ENCODE data around the gene SMIM23. TPM values are rescaled to one million over a fixed set of nuclear protein-coding genes. Genes with fewer than 3 reads are reported as not detected.

SMIM23 gene
- total RNA-seq, 4 donors from 2014 or later: not detected

- H3K27me3 ChIP-seq: no peaks in the 10 kb centered on the region
- H3K4me1 ChIP-seq: no peaks in the 10 kb centered on the region
- no peaks in the 10 kb centered on the region for H3K36me3 ChIP-seq
- no peak for DNase-seq
- H3K27ac ChIP-seq: no peak overlapping the region
- TF ChIP-seq POLR2A (IDR thresholded peaks at IDR 0.05) (no peak), CTCF (IDR thresholded peaks at IDR 0.05) (no peak)
- no peak overlapping the region for H3K4me3 ChIP-seq
- intact Hi-C loops (cut with DNase I; ENCODE audit: low total_unique reads): no loop called here
- no peaks in the 10 kb centered on the region for H3K9me3 ChIP-seq
Measured at GRCh38 chr5:171798418-171798817, 12.8 kb downstream of the SMIM23 start.

GRCh38 chr5:171801839-171802238 is 16.2 kb downstream of the SMIM23 start:
- no peak for TF ChIP-seq CTCF (IDR thresholded peaks at IDR 0.05)
- no peak for TF ChIP-seq POLR2A (IDR thresholded peaks at IDR 0.05)
- Histone ChIP-seq H3K36me3 (no peaks in the 10 kb centered on the region), H3K4me1 (no peaks in the 10 kb centered on the region), H3K9me3 (no peaks in the 10 kb centered on the region), H3K4me3 (no peak overlapping the region), H3K27me3 (no peaks in the 10 kb centered on the region), H3K27ac (no peak overlapping the region)
- DNase-seq: no peak
- intact Hi-C loops (cut with DNase I; ENCODE audit: low total_unique reads): no loop called here

GRCh38 chr5:171805746-171806145 is 20.1 kb downstream of the SMIM23 start:
- Histone ChIP-seq H3K27ac (no peak overlapping the region), H3K4me3 (no peak overlapping the region), H3K36me3 (no peaks in the 10 kb centered on the region), H3K9me3 (no peaks in the 10 kb centered on the region), H3K4me1 (no peaks in the 10 kb centered on the region), H3K27me3 (no peaks in the 10 kb centered on the region)
- intact Hi-C loops (cut with DNase I; ENCODE audit: low total_unique reads): no loop called here
- DNase-seq: no peak
- TF ChIP-seq POLR2A (IDR thresholded peaks at IDR 0.05) (no peak), CTCF (IDR thresholded peaks at IDR 0.05) (no peak)

GRCh38 chr5:171806976-171807747 is 21.5 kb downstream of the SMIM23 start:
- H3K4me1 ChIP-seq: no peaks in the 10 kb centered on the region
- intact Hi-C loops (cut with DNase I; ENCODE audit: low total_unique reads): no loop called here
- TF ChIP-seq POLR2A (IDR thresholded peaks at IDR 0.05) (no peak), CTCF (IDR thresholded peaks at IDR 0.05) (no peak)
- no peak overlapping the region for H3K4me3 ChIP-seq
- H3K36me3 ChIP-seq: no peaks in the 10 kb centered on the region
- no peak for DNase-seq
- no peak overlapping the region for H3K27ac ChIP-seq
- no peaks in the 10 kb centered on the region for H3K27me3 ChIP-seq
- H3K9me3 ChIP-seq: peaks cover 0 to 4% of the 10 kb centered on the region in 2 donors

- DNase-seq: no peak
- Histone ChIP-seq H3K4me3 (no peak overlapping the region), H3K9me3 (peaks cover 0 to 4% of the 10 kb centered on the region in 2 donors), H3K36me3 (no peaks in the 10 kb centered on the region), H3K4me1 (no peaks in the 10 kb centered on the region), H3K27me3 (no peaks in the 10 kb centered on the region), H3K27ac (no peak overlapping the region)
- no peak for TF ChIP-seq POLR2A (IDR thresholded peaks at IDR 0.05)
- TF ChIP-seq CTCF (IDR thresholded peaks at IDR 0.05): no peak
- intact Hi-C loops (cut with DNase I; ENCODE audit: low total_unique reads): no loop called here
Measured at GRCh38 chr5:171808453-171808852, 22.8 kb downstream of the SMIM23 start.
